Lung (tissue), 12 donors: ENCODE measurements around the gene DNM2. TPM values are rescaled to one million over a fixed set of nuclear protein-coding genes. Genes with fewer than 3 reads are reported as not detected.
A peak's percentile ranks its signal among the peaks of the same experiment; 100 is the strongest.

ENCODE experiments used
- ATAC-seq: fragments of 200-7000 bp; cut with Tn5 transposase; one replicate; pipeline ENCODE4 v1.9.1; 2020; ENCODE audit warnings: moderate number of reproducible peaks; ENCODE audit not compliant: insufficient read depth, low FRiP score
- DNase-seq, 3 donors: peaks; one replicate each; pipeline ENCODE4 v3.0.0-alpha.2; 2013 to 2017
- H3K27ac ChIP-seq, 2 donors: one replicate each; pipeline ENCODE4 v1.5.1; 2013; ENCODE audit warnings: mild to moderate bottlenecking in 2 of 2, moderate library complexity in 2 of 2, control low read depth in 1 of 2, inconsistent platforms in 1 of 2, low read depth in 1 of 2, low read length in 1 of 2
- H3K27me3 ChIP-seq, 3 donors: one replicate each; pipeline ENCODE4 v1.5.1; 2013; ENCODE audit warnings: low read length in 2 of 3; ENCODE audit not compliant: control insufficient read depth in 3 of 3, insufficient read depth in 3 of 3
- H3K36me3 ChIP-seq, 4 donors: one replicate each; pipeline ENCODE4 v1.5.1; 2013; ENCODE audit warnings: low read length in 4 of 4, mild to moderate bottlenecking in 1 of 4, moderate library complexity in 1 of 4; ENCODE audit not compliant: control insufficient read depth in 4 of 4, insufficient read depth in 4 of 4
- H3K4me1 ChIP-seq, 5 donors: one replicate each; pipeline ENCODE4 v1.5.1; 2013; ENCODE audit warnings: low read length in 5 of 5, mild to moderate bottlenecking in 2 of 5, moderate library complexity in 1 of 5; ENCODE audit not compliant: control insufficient read depth in 5 of 5, insufficient read depth in 5 of 5
- H3K4me3 ChIP-seq: one replicate; pipeline ENCODE4 v1.5.1; 2013; ENCODE audit warnings: mild to moderate bottlenecking, control low read depth, moderate library complexity
- H3K9ac ChIP-seq, 2 donors: one replicate each; pipeline ENCODE4 v1.5.1; 2013; ENCODE audit warnings: low read length in 2 of 2, control low read depth in 1 of 2; ENCODE audit not compliant: insufficient read depth in 1 of 2
- H3K9me3 ChIP-seq, 4 donors: one replicate each; pipeline ENCODE4 v1.5.1; 2013; ENCODE audit warnings: low read length in 3 of 4, mild to moderate bottlenecking in 1 of 4, moderate library complexity in 1 of 4; ENCODE audit not compliant: control insufficient read depth in 4 of 4, insufficient read depth in 3 of 4
- CTCF ChIP-seq: IDR thresholded peaks from 2 replicates; pipeline ENCODE4 v1.5.1; 2012; ENCODE audit warnings: mild to moderate bottlenecking; ENCODE audit errors: control extremely low read depth, extremely low read depth
- WGBS, 2 donors: extraction: QIAGEN DNeasy Blood & Tissue Kit; methylation state at CpG; one replicate each; pipeline ENCODE4 v1.1.7; 2013; 5-methylcytosine and 5-hydroxymethylcytosine counted together
- polyA plus RNA-seq, 2 donors: library from polyadenylated mRNA; stranded (reverse); fragments of 200-250 nt; gene quantifications; one replicate each; pipeline ENCODE4 v1.2.1, GENCODE V29; 2013
- total RNA-seq, 2 donors: library from RNA; depleted of rRNA in 1 of 2; stranded (reverse); fragments of >200 nt in 1 of 2; gene quantifications; one replicate each; pipeline ENCODE4 v1.2.1, GENCODE V29; 2014 to 2021
- donor health status: control.
- donor health status: control.
- donor health status: Bipolar disorder and iron deficiency.
- donor health status: healthy.
- donor health status: DM: yes; HTN: yes; CAD: no.

Gene DNM2
- total and polyA plus RNA-seq, 4 donors, result 172 to 277 (median 204) TPM

GRCh38 chr19:10811391-10812111 is 93.7 kb downstream of the DNM2 start:
- H3K9me3 ChIP-seq, result no peaks in the 10 kb centered on the region
- no peak for ATAC-seq
- DNase-seq, result no peak
- H3K9ac ChIP-seq, result no peak overlapping the region
- no peak for TF ChIP-seq CTCF
- peaks cover 0 to 4% (median 0%) of the 10 kb centered on the region in 5 donors for H3K4me1 ChIP-seq
- H3K4me3 ChIP-seq, result no peak overlapping the region
- H3K27me3 ChIP-seq, result no peaks in the 10 kb centered on the region
- 89 to 94% methylated on average over 17 of the region's 17 CpGs for WGBS, 2 donors
- H3K36me3 ChIP-seq, result peaks cover 0 to 59% (median 20%) of the 10 kb centered on the region in 4 donors
- H3K27ac ChIP-seq, result no peak overlapping the region

GRCh38 chr19:10812196-10812595 is 94.3 kb downstream of the DNM2 start:
- no peak for DNase-seq

GRCh38 chr19:10812902-10813404 is 95.1 kb downstream of the DNM2 start:
- 50 to 60% methylated on average over 9 of the region's 9 CpGs for WGBS, 2 donors
- Histone ChIP-seq H3K27ac (peak overlapping the region in 1 of 2 donors; percentile 78), H3K4me3 (no peak overlapping the region), H3K27me3 (no peaks in the 10 kb centered on the region), H3K4me1 (peaks cover 0 to 8% (median 0%) of the 10 kb centered on the region in 5 donors), H3K36me3 (peaks cover 0 to 68% (median 20%) of the 10 kb centered on the region in 4 donors), H3K9ac (no peak overlapping the region), H3K9me3 (no peaks in the 10 kb centered on the region)
- ATAC-seq (peak; percentile 44), DNase-seq (peak in 1 of 3 donors; percentile 25)
- TF ChIP-seq CTCF, result no peak

More at GRCh38 chr19:10812196-10812595, 94.3 kb downstream of the DNM2 start:
- Histone ChIP-seq H3K4me1 (peaks cover 0 to 4% (median 0%) of the 10 kb centered on the region in 5 donors), H3K27me3 (no peaks in the 10 kb centered on the region), H3K4me3 (no peak overlapping the region), H3K9me3 (no peaks in the 10 kb centered on the region), H3K27ac (no peak overlapping the region), H3K36me3 (peaks cover 0 to 64% (median 20%) of the 10 kb centered on the region in 4 donors), H3K9ac (no peak overlapping the region)
- ATAC-seq, result no peak
- 87 to 92% methylated on average over 19 of the region's 19 CpGs for WGBS, 2 donors
- no peak for TF ChIP-seq CTCF
